HCT116 (cell line): ENCODE results near the gene SEMA3C. TPM values are rescaled to one million over a fixed set of nuclear protein-coding genes. Genes with fewer than 3 reads are reported as not detected.

Source experiments
- ATAC-seq: fragments of 200-7000 bp; cut with Tn5 transposase; 2 replicates; pipeline ENCODE4 v1.9.1; 2020; ENCODE audit warnings: mild to moderate bottlenecking, moderate library complexity
- BruUV-seq: library from RNA; stranded (reverse); fragments of 400-500 nt; replicated peaks from 2 replicates; lab custom pipeline; 2021; lab: Mats Ljungman, UMichigan
- CTCF ChIA-PET: fragments of 300-600 bp; sonication (Branson Sonifier 250); formaldehyde crosslinking; loops from one replicate; lab custom pipeline; 2021; ENCODE audit warnings: antibody characterized with exemption; lab: Charles Lee
- POLR2A ChIA-PET: fragments of 300-600, 350-600 bp; sonication (Branson Sonifier 250); formaldehyde crosslinking; loops from one replicate; lab custom pipeline; 2021; ENCODE audit warnings: antibody characterized with exemption; lab: Charles Lee
- RAD21 ChIA-PET, 2 experiments: fragments of 300-600 bp; sonication (Branson Sonifier 250); formaldehyde crosslinking; loops; one replicate each; lab custom pipeline; 2023; ENCODE audit warnings: low total read pairs in 2 of 2; ENCODE audit not compliant: uncharacterized antibody in 2 of 2, unreplicated experiment in 2 of 2, low non-redundant PET in 1 of 2; lab: Charles Lee
- DNase-seq: peaks from one replicate; pipeline ENCODE4 v3.0.0-alpha.2; 2010; ENCODE audit warnings: low read depth, low spot score
- H2AFZ ChIP-seq: fragments of 200-600 bp; shearing (Covaris generic), sonication (generic); 2 replicates; pipeline ENCODE4 v1.6.1; 2017; ENCODE audit warnings: low read depth, mixed run types, mixed read lengths, antibody characterized with exemption, low read length; ENCODE audit not compliant: poor library complexity, severe bottlenecking
- H3K27ac ChIP-seq: 2 replicates; pipeline ENCODE4 v1.5.1; 2012; ENCODE audit warnings: low read depth, low read length
- H3K27me3 ChIP-seq: fragments of 200-600 bp; sonication (generic); 2 replicates; pipeline ENCODE4 v1.6.1; 2016; ENCODE audit warnings: mixed run types, low read length, mixed read lengths; ENCODE audit not compliant: insufficient read depth
- H3K36me3 ChIP-seq, 2 experiments: fragments of 200-500 bp in 1 of 2; fragments of 200-600 bp in 1 of 2; sonication (Bioruptor generic) in 1 of 2; sonication (generic) in 1 of 2; 2 replicates each; pipeline versions ENCODE4 v1.5.1 to v1.6.1; 2014 to 2016; ENCODE audit warnings: low read length in 2 of 2, inconsistent platforms in 1 of 2, mixed read lengths in 1 of 2, mixed run types in 1 of 2; ENCODE audit not compliant: insufficient read depth in 2 of 2, control insufficient read depth in 1 of 2
- H3K4me1 ChIP-seq, 2 experiments: fragments of 200-600 bp in 1 of 2; sonication (generic) in 1 of 2; 2 replicates each; pipeline versions ENCODE4 v1.5.1 to v1.6.1; 2012 to 2017; ENCODE audit warnings: low read length in 2 of 2, inconsistent platforms in 1 of 2, mild to moderate bottlenecking in 1 of 2, mixed read lengths in 1 of 2, mixed run types in 1 of 2, moderate library complexity in 1 of 2; ENCODE audit not compliant: insufficient read depth in 2 of 2, control insufficient read depth in 1 of 2
- H3K4me2 ChIP-seq: fragments of 200-600 bp; sonication (generic); 2 replicates; pipeline ENCODE4 v1.6.1; 2017; ENCODE audit warnings: mixed run types, low read length, mixed read lengths
- H3K4me3 ChIP-seq, 2 experiments: fragments of 200-600 bp in 1 of 2; sonication (generic) in 1 of 2; replicated peaks in 1 of 2; 2 replicates each; pipeline ENCODE4 v1.5.1; 2011 to 2016; ENCODE audit warnings: low read length in 2 of 2, control low read depth in 1 of 2, low read depth in 1 of 2, mild to moderate bottlenecking in 1 of 2, mixed read lengths in 1 of 2, mixed run types in 1 of 2
- H3K79me2 ChIP-seq: fragments of 200-600 bp; sonication (generic); 2 replicates; pipeline ENCODE4 v1.6.1; 2017; ENCODE audit warnings: mild to moderate bottlenecking, mixed run types, low read length, moderate library complexity, mixed read lengths; ENCODE audit not compliant: insufficient read depth
- H3K9ac ChIP-seq: fragments of 200-600 bp; sonication (generic); 2 replicates; pipeline ENCODE4 v1.6.1; 2016; ENCODE audit warnings: low read length, mixed read lengths
- H3K9me2 ChIP-seq: fragments of 200-600 bp; sonication (generic), shearing (Covaris generic); 2 replicates; pipeline ENCODE4 v1.6.1; 2017; ENCODE audit warnings: mixed run types, mild to moderate bottlenecking, moderate library complexity; ENCODE audit not compliant: insufficient read depth
- H3K9me3 ChIP-seq, 2 experiments: fragments of 200-500 bp in 1 of 2; fragments of 200-600 bp in 1 of 2; sonication (Bioruptor generic) in 1 of 2; sonication (generic) in 1 of 2; 2 replicates each; pipeline ENCODE4 v1.6.1; 2014 to 2017; ENCODE audit warnings: low read length in 2 of 2, mixed read lengths in 2 of 2, inconsistent platforms in 1 of 2, low read depth in 1 of 2, mild to moderate bottlenecking in 1 of 2, mixed run types in 1 of 2, moderate library complexity in 1 of 2; ENCODE audit not compliant: control insufficient read depth in 1 of 2, insufficient read depth in 1 of 2
- H4K20me1 ChIP-seq: fragments of 200-600 bp; sonication (generic), shearing (Covaris generic); 2 replicates; pipeline ENCODE4 v1.6.1; 2017; ENCODE audit warnings: mixed run types, mild to moderate bottlenecking, moderate library complexity; ENCODE audit not compliant: insufficient read depth
- CBX3 ChIP-seq: IDR thresholded peaks from 2 replicates; pipeline ENCODE4 v1.6.1; 2012; ENCODE audit warnings: low read depth
- EGR1 ChIP-seq: IDR thresholded peaks from 2 replicates; pipeline ENCODE4 v1.6.1; 2012; ENCODE audit warnings: low read depth
- ELF1 ChIP-seq: IDR thresholded peaks from 2 replicates; pipeline ENCODE4 v1.6.1; 2012; ENCODE audit warnings: low read depth, borderline replicate concordance
- EZH2 ChIP-seq: fragments of 200-600 bp; sonication (generic); IDR thresholded peaks from 2 replicates; pipeline ENCODE4 v1.6.1; 2017; ENCODE audit warnings: antibody characterized with exemption, mixed run types
- FOSL1 ChIP-seq: IDR thresholded peaks from 2 replicates; pipeline ENCODE4 v1.6.1; 2012; ENCODE audit warnings: low read depth
- JUND ChIP-seq: IDR thresholded peaks from 2 replicates; pipeline ENCODE4 v1.6.1; 2012
- POLR2AphosphoS5 ChIP-seq: IDR thresholded peaks from 2 replicates; pipeline ENCODE4 v1.6.1; 2011; ENCODE audit warnings: mild to moderate bottlenecking, low read depth, low read length, moderate library complexity
- RAD21 ChIP-seq: IDR thresholded peaks from 2 replicates; pipeline ENCODE4 v1.6.1; 2012; ENCODE audit warnings: low read depth, mild to moderate bottlenecking
- SIN3A ChIP-seq: IDR thresholded peaks from 2 replicates; pipeline ENCODE4 v1.6.1; 2012; ENCODE audit warnings: low read depth
- SP1 ChIP-seq: IDR thresholded peaks from 2 replicates; pipeline ENCODE4 v1.6.1; 2012; ENCODE audit warnings: low read depth
- TCF7L2 ChIP-seq: IDR thresholded peaks from 2 replicates; pipeline ENCODE4 v1.7.0; 2011; ENCODE audit warnings: borderline replicate concordance, inconsistent platforms; ENCODE audit not compliant: insufficient read depth, insufficient read length; ENCODE audit errors: extremely low read depth
- ZFX ChIP-seq: fragments of 450-650 bp; IDR thresholded peaks from 2 replicates; pipeline ENCODE4 v1.6.1; 2017
- intact Hi-C: fragments of 100-400 bp; cut with micrococcal nuclease; formaldehyde crosslinking; loops from 2 replicates; pipeline ENCODE4 v1.10.0; 2022
- total RNA-seq: library from RNA; stranded (reverse); gene quantifications from one replicate; pipeline ENCODE4 v1.2.1, GENCODE V29; 2021; ENCODE audit not compliant: unreplicated experiment
- TF ChIP-seq, protein P1 (sequence below): IDR thresholded peaks from 2 replicates; pipeline ENCODE4 v1.6.1; 2012; ENCODE audit warnings: low read depth
- TF ChIP-seq, protein P2 (sequence below): IDR thresholded peaks from 2 replicates; pipeline ENCODE4 v1.6.1; 2011; ENCODE audit warnings: mild to moderate bottlenecking, low read length, moderate library complexity; ENCODE audit not compliant: insufficient replicate concordance; ENCODE audit errors: extremely low read depth
- TF ChIP-seq, protein P3 (sequence below): IDR thresholded peaks from 2 replicates; pipeline ENCODE4 v1.6.1; 2012
- TF ChIP-seq, protein P4 (sequence below), 3 experiments: fragments of 200-600 bp in 1 of 3; sonication (generic) in 1 of 3; IDR thresholded peaks in 2 of 3; conservative IDR thresholded peaks in 1 of 3; 2 replicates each; pipeline ENCODE4 v1.5.1; 2012 to 2017; ENCODE audit warnings: low read depth in 2 of 3, low read length in 2 of 3, antibody characterized with exemption in 1 of 3, borderline replicate concordance in 1 of 3, control low read depth in 1 of 3, mild to moderate bottlenecking in 1 of 3, mixed read lengths in 1 of 3, mixed run types in 1 of 3, moderate library complexity in 1 of 3; ENCODE audit not compliant: insufficient read depth in 1 of 3

Gene SEMA3C
- total RNA-seq, 1 experiment from 2014 or later: 25.3 TPM

DNA sequence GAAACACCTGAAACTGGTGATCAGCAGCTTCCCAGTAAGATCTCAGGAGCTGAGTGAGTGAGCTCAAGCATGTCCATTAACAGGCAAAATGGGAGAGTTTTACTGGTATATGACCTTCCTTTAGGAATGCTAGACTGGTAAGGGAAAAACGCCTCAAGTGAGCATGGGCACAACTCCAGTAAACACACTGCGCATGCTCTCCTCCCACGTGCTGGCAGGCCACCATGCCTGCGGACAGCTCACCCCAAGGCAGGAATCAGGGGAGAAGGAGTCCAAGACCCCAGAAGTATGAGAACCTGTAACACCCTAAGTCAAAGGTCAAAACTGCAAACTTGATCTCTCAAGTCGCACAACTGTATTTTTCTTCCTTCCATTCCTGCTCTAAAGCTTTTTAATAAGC lies 152.1 kb downstream of the SEMA3C start:
- H3K9me2 ChIP-seq: no peaks in the 10 kb centered on the region
- intact Hi-C loops: no loop called here
- no peak overlapping the region for H3K4me2 ChIP-seq
- H3K9me3 ChIP-seq: no peaks in the 10 kb centered on the region
- no peak overlapping the region for H3K27ac ChIP-seq
- RAD21 ChIA-PET: no interaction called here
- POLR2A ChIA-PET: no interaction called here
- H3K4me1 ChIP-seq: peaks cover under 1 to 15% of the 10 kb centered on the region in 2 experiments; a peak in 3 of 4 replicates
- no peaks in the 10 kb centered on the region for H4K20me1 ChIP-seq
- H3K4me3 ChIP-seq: no peak overlapping the region
- CTCF ChIA-PET: no interaction called here
- DNase-seq (no peak), ATAC-seq (no peak)
- TF ChIP-seq EZH2 (no peak), CBX3 (no peak), SIN3A (no peak), TCF7L2 (no peak), EGR1 (no peak), SP1 (no peak), JUND (no peak), RAD21 (no peak), POLR2AphosphoS5 (no peak), FOSL1 (no peak), ELF1 (no peak), ZFX (no peak)
- TF ChIP-seq, protein P1, sequence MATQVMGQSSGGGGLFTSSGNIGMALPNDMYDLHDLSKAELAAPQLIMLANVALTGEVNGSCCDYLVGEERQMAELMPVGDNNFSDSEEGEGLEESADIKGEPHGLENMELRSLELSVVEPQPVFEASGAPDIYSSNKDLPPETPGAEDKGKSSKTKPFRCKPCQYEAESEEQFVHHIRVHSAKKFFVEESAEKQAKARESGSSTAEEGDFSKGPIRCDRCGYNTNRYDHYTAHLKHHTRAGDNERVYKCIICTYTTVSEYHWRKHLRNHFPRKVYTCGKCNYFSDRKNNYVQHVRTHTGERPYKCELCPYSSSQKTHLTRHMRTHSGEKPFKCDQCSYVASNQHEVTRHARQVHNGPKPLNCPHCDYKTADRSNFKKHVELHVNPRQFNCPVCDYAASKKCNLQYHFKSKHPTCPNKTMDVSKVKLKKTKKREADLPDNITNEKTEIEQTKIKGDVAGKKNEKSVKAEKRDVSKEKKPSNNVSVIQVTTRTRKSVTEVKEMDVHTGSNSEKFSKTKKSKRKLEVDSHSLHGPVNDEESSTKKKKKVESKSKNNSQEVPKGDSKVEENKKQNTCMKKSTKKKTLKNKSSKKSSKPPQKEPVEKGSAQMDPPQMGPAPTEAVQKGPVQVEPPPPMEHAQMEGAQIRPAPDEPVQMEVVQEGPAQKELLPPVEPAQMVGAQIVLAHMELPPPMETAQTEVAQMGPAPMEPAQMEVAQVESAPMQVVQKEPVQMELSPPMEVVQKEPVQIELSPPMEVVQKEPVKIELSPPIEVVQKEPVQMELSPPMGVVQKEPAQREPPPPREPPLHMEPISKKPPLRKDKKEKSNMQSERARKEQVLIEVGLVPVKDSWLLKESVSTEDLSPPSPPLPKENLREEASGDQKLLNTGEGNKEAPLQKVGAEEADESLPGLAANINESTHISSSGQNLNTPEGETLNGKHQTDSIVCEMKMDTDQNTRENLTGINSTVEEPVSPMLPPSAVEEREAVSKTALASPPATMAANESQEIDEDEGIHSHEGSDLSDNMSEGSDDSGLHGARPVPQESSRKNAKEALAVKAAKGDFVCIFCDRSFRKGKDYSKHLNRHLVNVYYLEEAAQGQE: no peak
- TF ChIP-seq, protein P2, sequence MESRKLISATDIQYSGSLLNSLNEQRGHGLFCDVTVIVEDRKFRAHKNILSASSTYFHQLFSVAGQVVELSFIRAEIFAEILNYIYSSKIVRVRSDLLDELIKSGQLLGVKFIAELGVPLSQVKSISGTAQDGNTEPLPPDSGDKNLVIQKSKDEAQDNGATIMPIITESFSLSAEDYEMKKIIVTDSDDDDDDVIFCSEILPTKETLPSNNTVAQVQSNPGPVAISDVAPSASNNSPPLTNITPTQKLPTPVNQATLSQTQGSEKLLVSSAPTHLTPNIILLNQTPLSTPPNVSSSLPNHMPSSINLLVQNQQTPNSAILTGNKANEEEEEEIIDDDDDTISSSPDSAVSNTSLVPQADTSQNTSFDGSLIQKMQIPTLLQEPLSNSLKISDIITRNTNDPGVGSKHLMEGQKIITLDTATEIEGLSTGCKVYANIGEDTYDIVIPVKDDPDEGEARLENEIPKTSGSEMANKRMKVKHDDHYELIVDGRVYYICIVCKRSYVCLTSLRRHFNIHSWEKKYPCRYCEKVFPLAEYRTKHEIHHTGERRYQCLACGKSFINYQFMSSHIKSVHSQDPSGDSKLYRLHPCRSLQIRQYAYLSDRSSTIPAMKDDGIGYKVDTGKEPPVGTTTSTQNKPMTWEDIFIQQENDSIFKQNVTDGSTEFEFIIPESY: no peak
- TF ChIP-seq, protein P3, sequence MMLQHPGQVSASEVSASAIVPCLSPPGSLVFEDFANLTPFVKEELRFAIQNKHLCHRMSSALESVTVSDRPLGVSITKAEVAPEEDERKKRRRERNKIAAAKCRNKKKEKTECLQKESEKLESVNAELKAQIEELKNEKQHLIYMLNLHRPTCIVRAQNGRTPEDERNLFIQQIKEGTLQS: no peak
- TF ChIP-seq, protein P4, sequence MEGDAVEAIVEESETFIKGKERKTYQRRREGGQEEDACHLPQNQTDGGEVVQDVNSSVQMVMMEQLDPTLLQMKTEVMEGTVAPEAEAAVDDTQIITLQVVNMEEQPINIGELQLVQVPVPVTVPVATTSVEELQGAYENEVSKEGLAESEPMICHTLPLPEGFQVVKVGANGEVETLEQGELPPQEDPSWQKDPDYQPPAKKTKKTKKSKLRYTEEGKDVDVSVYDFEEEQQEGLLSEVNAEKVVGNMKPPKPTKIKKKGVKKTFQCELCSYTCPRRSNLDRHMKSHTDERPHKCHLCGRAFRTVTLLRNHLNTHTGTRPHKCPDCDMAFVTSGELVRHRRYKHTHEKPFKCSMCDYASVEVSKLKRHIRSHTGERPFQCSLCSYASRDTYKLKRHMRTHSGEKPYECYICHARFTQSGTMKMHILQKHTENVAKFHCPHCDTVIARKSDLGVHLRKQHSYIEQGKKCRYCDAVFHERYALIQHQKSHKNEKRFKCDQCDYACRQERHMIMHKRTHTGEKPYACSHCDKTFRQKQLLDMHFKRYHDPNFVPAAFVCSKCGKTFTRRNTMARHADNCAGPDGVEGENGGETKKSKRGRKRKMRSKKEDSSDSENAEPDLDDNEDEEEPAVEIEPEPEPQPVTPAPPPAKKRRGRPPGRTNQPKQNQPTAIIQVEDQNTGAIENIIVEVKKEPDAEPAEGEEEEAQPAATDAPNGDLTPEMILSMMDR (IDR thresholded peaks at IDR 0.05 in 2 of 3, conservative IDR thresholded peaks at IDR 0.05 in 1 of 3; ENCODE audit: borderline replicate concordance in 1 of 3, insufficient read depth in 1 of 3, low read depth in 2 of 3, low read length in 2 of 3): no peak
- no peaks in the 10 kb centered on the region for H3K27me3 ChIP-seq
- H3K9ac ChIP-seq: no peak overlapping the region
- no peak overlapping the region for H2AFZ ChIP-seq
- H3K36me3 ChIP-seq: no peaks in the 10 kb centered on the region
- no TSS peak for BruUV-seq
- H3K79me2 ChIP-seq: no peaks in the 10 kb centered on the region
